NOMO-1 (cell line): ENCODE measurements around the gene GBX2.

ENCODE experiments used
- DNase-seq, 2 experiments: peaks; one replicate each; lab custom pipeline; 2025; ENCODE audit not compliant: unreplicated experiment in 2 of 2; lab: John Stamatoyannopoulos, UW

Gene GBX2

GRCh38 chr2:236168110-236169080 lies at the start of gene GBX2:
GBX2 (minus strand) TSS chr2:236168386; CDS start chr2:236167971, 415 bp downstream.
- DNase-seq = no peak

- no peak for DNase-seq
These were observed 49.7 kb upstream of the GBX2 start for GRCh38 chr2:236217926-236218325.

- DNase-seq = no peak
These were observed 48.5 kb upstream of the GBX2 start for GRCh38 chr2:236216711-236217110.

- no peak for DNase-seq
These were observed 47.7 kb upstream of the GBX2 start for GRCh38 chr2:236215761-236216333.

- no peak for DNase-seq
These were observed 47.0 kb upstream of the GBX2 start for GRCh38 chr2:236215196-236215595.

- no peak for DNase-seq
These were observed 46.3 kb upstream of the GBX2 start for GRCh38 chr2:236214376-236214995.

- DNase-seq = no peak
These were observed 43.1 kb upstream of the GBX2 start for GRCh38 chr2:236211296-236211695.

GRCh38 chr2:236210536-236210935 lies 42.4 kb upstream of the GBX2 start:
- no peak for DNase-seq

GRCh38 chr2:236209996-236210395 lies 41.8 kb upstream of the GBX2 start:
- DNase-seq = no peak

- DNase-seq = no peak
These were observed 41.3 kb upstream of the GBX2 start for GRCh38 chr2:236209535-236209934.

GRCh38 chr2:236208019-236208926 lies 40.1 kb upstream of the GBX2 start:
- DNase-seq = no peak

- no peak for DNase-seq
These were observed 39.3 kb upstream of the GBX2 start for GRCh38 chr2:236207472-236207871.

GRCh38 chr2:236205867-236206645 lies 37.9 kb upstream of the GBX2 start:
- no peak for DNase-seq

- DNase-seq = no peak
These were observed 36.8 kb upstream of the GBX2 start for GRCh38 chr2:236204953-236205352.

- no peak for DNase-seq
These were observed 32.2 kb upstream of the GBX2 start for GRCh38 chr2:236200378-236200777.

- no peak for DNase-seq
These were observed 28.2 kb upstream of the GBX2 start for GRCh38 chr2:236196366-236196765.

- no peak for DNase-seq
These were observed 27.5 kb upstream of the GBX2 start for GRCh38 chr2:236195726-236196125.

- DNase-seq = no peak
These were observed 26.6 kb upstream of the GBX2 start for GRCh38 chr2:236194786-236195185.

GRCh38 chr2:236193026-236193425 lies 24.8 kb upstream of the GBX2 start:
- no peak for DNase-seq

- no peak for DNase-seq
These were observed 22.5 kb upstream of the GBX2 start for GRCh38 chr2:236190674-236191073.
